ENCODE data around the gene AQP12B. TPM values are rescaled to one million over a fixed set of nuclear protein-coding genes. Genes with fewer than 3 reads are reported as not detected.

Gene AQP12B
- polyA plus RNA-seq, 1 of the 3 experiments (the other 2 are of a cell fraction) = not detected

DNA sequence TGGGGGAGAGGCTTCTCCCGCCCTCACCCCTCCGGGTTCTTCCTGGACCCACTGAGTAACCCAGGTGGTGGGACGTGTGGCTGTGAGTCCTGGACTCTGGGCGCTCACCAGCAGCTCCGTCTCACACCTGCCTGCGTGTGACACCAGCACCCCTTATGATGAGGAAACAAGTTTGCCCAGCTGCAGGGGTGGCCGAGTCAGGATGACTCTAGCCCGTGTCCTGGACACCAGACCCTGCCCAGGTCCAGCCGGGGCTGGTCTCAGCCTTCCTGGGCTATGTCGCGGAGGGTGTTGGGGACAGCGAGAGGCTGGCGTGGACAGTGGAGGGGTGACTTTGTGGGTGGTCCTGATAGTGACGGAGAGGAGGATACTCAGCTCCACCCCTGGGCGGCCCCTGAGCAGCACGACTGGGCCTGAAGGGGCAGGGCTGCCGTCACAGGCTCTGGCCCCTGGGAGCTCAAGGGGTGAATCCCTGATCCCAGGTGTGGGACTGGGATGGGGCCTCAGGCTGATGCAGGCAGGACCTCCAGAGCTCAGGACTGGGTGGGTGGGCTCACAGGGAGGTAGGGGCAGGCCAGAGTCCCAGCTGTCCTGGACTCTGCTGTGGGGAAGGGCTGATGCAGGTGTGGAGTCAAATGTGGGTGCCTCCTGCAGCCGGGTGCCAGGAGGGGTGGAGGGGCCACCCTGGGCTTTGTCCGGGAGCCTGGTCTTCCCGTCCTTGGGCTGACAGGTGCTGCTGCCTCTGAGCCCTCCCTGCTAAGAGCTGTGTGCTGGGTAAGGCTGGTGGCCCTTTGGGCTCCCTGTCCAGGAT is 53.7 kb downstream of the AQP12B start:
- H3K79me2 ChIP-seq (ENCODE audit: insufficient read depth) = no peaks in the 10 kb centered on the region
- H3K27me3 ChIP-seq (ENCODE audit: insufficient read depth) = no peaks in the 10 kb centered on the region
- no peak overlapping the region for H3K27ac ChIP-seq (ENCODE audit: low read depth in 2 of 2, low read length in 1 of 2)
- no peaks in the 10 kb centered on the region for H3K36me3 ChIP-seq (replicated peaks in 1 of 2; ENCODE audit: control insufficient read depth in 1 of 2, insufficient read depth in 2 of 2, low read length in 1 of 2)
- H3K9me3 ChIP-seq = no peaks in the 10 kb centered on the region
- no peak overlapping the region for H2AFZ ChIP-seq (ENCODE audit: low read depth)
- no peaks in the 10 kb centered on the region for H4K20me1 ChIP-seq (ENCODE audit: insufficient read depth)
- no peak for DNase-seq
- no peak overlapping the region for H3K4me2 ChIP-seq
- no peak for TF ChIP-seq RCOR1 (IDR thresholded peaks at IDR 0.05; ENCODE audit: low read length)
- TF ChIP-seq MXI1 (IDR thresholded peaks at IDR 0.05; ENCODE audit: low read depth, low read length) = no peak
- no peak for TF ChIP-seq ELF1 (IDR thresholded peaks at IDR 0.05)
- POLR2A ChIA-PET = no interaction called here
- no peak overlapping the region for H3K9ac ChIP-seq
- 20% methylated on average over 1 of the region's 20 CpGs for WGBS (ENCODE audit: low lambda C conversion rate)
- CTCF ChIA-PET = interaction anchor here (1.1 to 2.0 kb wide), 2 partner anchors 12 to 212 kb away, joined by 4 to 7 read pairs; no protein-coding TSS in a partner anchor
- no peaks in the 10 kb centered on the region for H3K9me2 ChIP-seq
- H3K4me1 ChIP-seq (ENCODE audit: control insufficient read depth in 1 of 2, insufficient read depth in 2 of 2, low read depth in 1 of 2, low read length in 1 of 2) = peaks cover 0 to 4% of the 10 kb centered on the region in 2 experiments; a peak in 1 of 4 replicates
- H3F3A ChIP-seq (replicated peaks; ENCODE audit: insufficient read depth) = no peaks in the 10 kb centered on the region
- no peak overlapping the region for H3K4me3 ChIP-seq (ENCODE audit: low read depth in 2 of 2, low read length in 1 of 2)

DNA sequence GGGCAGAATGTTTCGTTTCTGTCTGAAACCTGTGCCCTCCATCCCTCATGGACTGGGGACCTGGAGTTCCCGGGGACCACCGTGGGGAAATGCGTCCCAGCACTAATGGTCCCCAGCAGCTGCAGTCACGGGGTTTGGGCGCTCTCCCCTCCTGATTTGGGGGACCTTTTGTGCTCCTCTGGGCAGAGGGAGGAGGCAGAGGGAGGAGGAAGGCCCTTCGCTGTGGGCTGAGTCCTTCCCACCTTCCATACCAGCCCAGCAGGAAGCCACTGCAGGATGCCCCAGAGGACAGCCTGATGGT is 54.2 kb downstream of the AQP12B start:
- CTCF ChIA-PET = interaction anchor here (2.0 kb wide), 1 partner anchor 212 kb away, joined by 7 read pairs; no protein-coding TSS in a partner anchor
- Histone ChIP-seq H3K4me1 (ENCODE audit: control insufficient read depth in 1 of 2, insufficient read depth in 2 of 2, low read depth in 1 of 2, low read length in 1 of 2) (peaks cover 0 to 10% of the 10 kb centered on the region in 2 experiments; a peak in 1 of 4 replicates), H3K4me3 (ENCODE audit: low read depth in 2 of 2, low read length in 1 of 2) (no peak overlapping the region), H3K9me2 (no peaks in the 10 kb centered on the region), H3K9ac (no peak overlapping the region), H3K27me3 (ENCODE audit: insufficient read depth) (no peaks in the 10 kb centered on the region), H3K9me3 (no peaks in the 10 kb centered on the region), H3K79me2 (ENCODE audit: insufficient read depth) (no peaks in the 10 kb centered on the region), H3K36me3 (replicated peaks in 1 of 2; ENCODE audit: control insufficient read depth in 1 of 2, insufficient read depth in 2 of 2, low read length in 1 of 2) (no peaks in the 10 kb centered on the region), H4K20me1 (ENCODE audit: insufficient read depth) (no peaks in the 10 kb centered on the region), H3F3A (replicated peaks; ENCODE audit: insufficient read depth) (no peaks in the 10 kb centered on the region), H3K4me2 (no peak overlapping the region), H3K27ac (ENCODE audit: low read depth in 2 of 2, low read length in 1 of 2) (no peak overlapping the region), H2AFZ (ENCODE audit: low read depth) (no peak overlapping the region)
- peak; percentile 21 for DNase-seq
- TF ChIP-seq FOXM1 (IDR thresholded peaks at IDR 0.05; ENCODE audit: low read depth) (no peak), POLR2AphosphoS5 (IDR thresholded peaks at IDR 0.05; ENCODE audit: low read depth, low read length) (no peak), ELF1 (IDR thresholded peaks at IDR 0.05) (no peak), SIN3A (IDR thresholded peaks at IDR 0.05; ENCODE audit: borderline replicate concordance, low read depth, low read length) (no peak), YY1 (IDR thresholded peaks at IDR 0.05; ENCODE audit: low read depth) (no peak), RCOR1 (IDR thresholded peaks at IDR 0.05; ENCODE audit: low read length) (no peak), RAD21 (IDR thresholded peaks at IDR 0.05; ENCODE audit: low read length) (no peak), GATA2 (CRISPR knock-in tag; IDR thresholded peaks at IDR 0.05) (no peak), FOXJ3 (CRISPR knock-in tag; IDR thresholded peaks at IDR 0.05) (no peak)
- TF ChIP-seq, protein P1, sequence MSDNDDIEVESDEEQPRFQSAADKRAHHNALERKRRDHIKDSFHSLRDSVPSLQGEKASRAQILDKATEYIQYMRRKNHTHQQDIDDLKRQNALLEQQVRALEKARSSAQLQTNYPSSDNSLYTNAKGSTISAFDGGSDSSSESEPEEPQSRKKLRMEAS (IDR thresholded peaks at IDR 0.05; ENCODE audit: low read depth) = no peak
- 68% methylated on average over 5 of the region's 7 CpGs for WGBS (ENCODE audit: low lambda C conversion rate)
- POLR2A ChIA-PET = no interaction called here

Data from SK-N-SH (cell line).